Measurements from ENCODE around the gene STAC.

The STAC gene, protein sequence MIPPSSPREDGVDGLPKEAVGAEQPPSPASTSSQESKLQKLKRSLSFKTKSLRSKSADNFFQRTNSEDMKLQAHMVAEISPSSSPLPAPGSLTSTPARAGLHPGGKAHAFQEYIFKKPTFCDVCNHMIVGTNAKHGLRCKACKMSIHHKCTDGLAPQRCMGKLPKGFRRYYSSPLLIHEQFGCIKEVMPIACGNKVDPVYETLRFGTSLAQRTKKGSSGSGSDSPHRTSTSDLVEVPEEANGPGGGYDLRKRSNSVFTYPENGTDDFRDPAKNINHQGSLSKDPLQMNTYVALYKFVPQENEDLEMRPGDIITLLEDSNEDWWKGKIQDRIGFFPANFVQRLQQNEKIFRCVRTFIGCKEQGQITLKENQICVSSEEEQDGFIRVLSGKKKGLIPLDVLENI

DNA sequence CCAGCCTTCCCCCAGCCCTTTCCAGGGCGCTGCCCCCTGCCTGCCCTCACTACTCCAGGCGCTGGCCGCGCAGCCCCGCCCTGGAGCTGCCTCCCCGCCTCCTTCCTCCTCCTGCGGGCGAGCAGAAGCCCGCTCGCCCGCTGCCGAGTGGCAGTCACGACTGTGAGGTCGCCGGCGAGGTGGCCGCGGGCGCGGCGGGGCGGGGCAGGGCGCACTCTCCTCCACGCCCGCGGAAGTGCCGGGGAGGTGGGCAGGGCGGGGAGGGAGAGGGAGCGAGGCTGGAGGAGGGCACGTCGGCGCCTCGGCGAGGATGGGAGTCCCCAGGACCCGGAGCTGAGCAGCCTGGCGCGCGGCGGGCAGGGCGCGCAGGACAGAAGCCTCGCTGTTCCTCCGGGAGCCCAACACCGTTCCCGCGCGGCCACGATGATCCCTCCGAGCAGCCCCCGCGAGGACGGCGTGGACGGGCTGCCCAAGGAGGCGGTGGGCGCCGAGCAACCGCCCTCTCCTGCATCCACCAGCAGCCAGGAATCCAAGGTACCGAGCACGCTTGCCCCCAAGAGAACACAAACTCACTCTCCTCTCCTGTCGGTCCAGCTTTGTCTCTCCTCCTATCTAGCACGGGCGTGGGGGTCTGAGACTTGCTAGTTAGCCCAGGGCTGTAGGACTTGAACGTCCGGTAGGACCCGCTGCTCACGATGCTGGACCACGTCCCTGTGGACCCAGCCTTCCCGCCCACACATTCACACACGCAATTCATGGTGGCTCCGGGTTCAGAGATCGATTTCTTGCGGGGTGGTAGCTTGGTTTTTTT lies at the start of gene STAC:
TSS of gene STAC (plus strand) at position 284 of the 811 bp plus-strand sequence. CDS start at position 424, 140 bp downstream.
- Histone ChIP-seq H4K20me1 (ENCODE audit: control insufficient read depth, insufficient read depth, low read depth, low read length) (no peaks in the 10 kb centered on the region), H3K9me3 (ENCODE audit: control insufficient read depth, insufficient read depth, low read length) (no peaks in the 10 kb centered on the region), H3K4me2 (ENCODE audit: low read length) (no peak within 1 kb of the TSS), H3K4me1 (ENCODE audit: control insufficient read depth, low read length) (no peaks in the 10 kb centered on the region), H3K4me3 (ENCODE audit: low read length) (no peak within 1 kb of the TSS), H3K27me3 (ENCODE audit: control insufficient read depth, low read length) (no peaks in the 10 kb centered on the region), H3K27ac (ENCODE audit: low read depth, low read length) (no peak within 1 kb of the TSS), H3K36me3 (ENCODE audit: control insufficient read depth, low read length) (no peaks in the 10 kb centered on the region), H3K79me2 (ENCODE audit: control insufficient read depth, low read length) (no peaks in the 10 kb centered on the region), H3K9me2 (replicated peaks; ENCODE audit: control insufficient read depth, low read length) (no peaks in the 10 kb centered on the region), H3F3A (ENCODE audit: control insufficient read depth, insufficient read depth) (no peaks in the 10 kb centered on the region)
- no peak for TF ChIP-seq EZH2phosphoT487 (IDR thresholded peaks at IDR 0.05; ENCODE audit: borderline replicate concordance, low read length)
- TF ChIP-seq, protein P1, sequence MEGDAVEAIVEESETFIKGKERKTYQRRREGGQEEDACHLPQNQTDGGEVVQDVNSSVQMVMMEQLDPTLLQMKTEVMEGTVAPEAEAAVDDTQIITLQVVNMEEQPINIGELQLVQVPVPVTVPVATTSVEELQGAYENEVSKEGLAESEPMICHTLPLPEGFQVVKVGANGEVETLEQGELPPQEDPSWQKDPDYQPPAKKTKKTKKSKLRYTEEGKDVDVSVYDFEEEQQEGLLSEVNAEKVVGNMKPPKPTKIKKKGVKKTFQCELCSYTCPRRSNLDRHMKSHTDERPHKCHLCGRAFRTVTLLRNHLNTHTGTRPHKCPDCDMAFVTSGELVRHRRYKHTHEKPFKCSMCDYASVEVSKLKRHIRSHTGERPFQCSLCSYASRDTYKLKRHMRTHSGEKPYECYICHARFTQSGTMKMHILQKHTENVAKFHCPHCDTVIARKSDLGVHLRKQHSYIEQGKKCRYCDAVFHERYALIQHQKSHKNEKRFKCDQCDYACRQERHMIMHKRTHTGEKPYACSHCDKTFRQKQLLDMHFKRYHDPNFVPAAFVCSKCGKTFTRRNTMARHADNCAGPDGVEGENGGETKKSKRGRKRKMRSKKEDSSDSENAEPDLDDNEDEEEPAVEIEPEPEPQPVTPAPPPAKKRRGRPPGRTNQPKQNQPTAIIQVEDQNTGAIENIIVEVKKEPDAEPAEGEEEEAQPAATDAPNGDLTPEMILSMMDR (IDR thresholded peaks at IDR 0.05; ENCODE audit: low read depth, low read length, poor library complexity, severe bottlenecking) = no peak

DNA sequence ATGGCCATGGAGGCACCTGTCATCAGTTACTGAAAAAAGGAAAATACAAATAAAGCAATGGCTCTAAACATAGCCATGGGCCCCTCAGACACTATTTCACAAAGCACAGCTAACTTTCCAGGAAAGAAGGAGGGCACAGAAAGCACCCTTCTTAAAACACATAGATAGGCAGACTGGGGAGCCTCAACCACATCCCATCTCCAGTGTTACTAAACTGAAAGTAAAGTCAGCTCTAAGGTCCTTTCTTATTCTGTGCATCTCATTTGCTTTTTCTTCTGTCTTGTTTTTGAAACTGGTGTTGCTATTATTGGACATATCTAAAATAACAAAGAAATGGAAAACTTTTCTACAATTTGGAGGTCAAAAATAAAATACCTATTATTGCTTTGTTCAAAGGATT lies 48.2 kb upstream of the STAC start:
- no peaks in the 10 kb centered on the region for H3K4me1 ChIP-seq (ENCODE audit: control insufficient read depth, low read length)
- H3K4me2 ChIP-seq (ENCODE audit: low read length) = no peak overlapping the region
- H3K27ac ChIP-seq (ENCODE audit: low read depth, low read length) = no peak overlapping the region
- TF ChIP-seq, protein P1 (IDR thresholded peaks at IDR 0.05; ENCODE audit: low read depth, low read length, poor library complexity, severe bottlenecking) = no peak
- no peak for TF ChIP-seq EZH2phosphoT487 (IDR thresholded peaks at IDR 0.05; ENCODE audit: borderline replicate concordance, low read length)
- H3K79me2 ChIP-seq (ENCODE audit: control insufficient read depth, low read length) = no peaks in the 10 kb centered on the region
- no peaks in the 10 kb centered on the region for H3F3A ChIP-seq (ENCODE audit: control insufficient read depth, insufficient read depth)
- no peak overlapping the region for H3K4me3 ChIP-seq (ENCODE audit: low read length)
- H3K36me3 ChIP-seq (ENCODE audit: control insufficient read depth, low read length) = no peaks in the 10 kb centered on the region
- H3K27me3 ChIP-seq (ENCODE audit: control insufficient read depth, low read length) = no peaks in the 10 kb centered on the region
- no peaks in the 10 kb centered on the region for H3K9me3 ChIP-seq (ENCODE audit: control insufficient read depth, insufficient read depth, low read length)
- H3K9me2 ChIP-seq (replicated peaks; ENCODE audit: control insufficient read depth, low read length) = no peaks in the 10 kb centered on the region
- no peaks in the 10 kb centered on the region for H4K20me1 ChIP-seq (ENCODE audit: control insufficient read depth, insufficient read depth, low read depth, low read length)

GRCh38 chr3:36362216-36362615 lies 18.1 kb upstream of the STAC start:
- Histone ChIP-seq H3K27me3 (ENCODE audit: control insufficient read depth, low read length) (no peaks in the 10 kb centered on the region), H3F3A (ENCODE audit: control insufficient read depth, insufficient read depth) (no peaks in the 10 kb centered on the region), H3K79me2 (ENCODE audit: control insufficient read depth, low read length) (no peaks in the 10 kb centered on the region), H3K4me2 (ENCODE audit: low read length) (no peak overlapping the region), H3K9me2 (replicated peaks; ENCODE audit: control insufficient read depth, low read length) (no peaks in the 10 kb centered on the region), H4K20me1 (ENCODE audit: control insufficient read depth, insufficient read depth, low read depth, low read length) (no peaks in the 10 kb centered on the region), H3K36me3 (ENCODE audit: control insufficient read depth, low read length) (no peaks in the 10 kb centered on the region), H3K9me3 (ENCODE audit: control insufficient read depth, insufficient read depth, low read length) (no peaks in the 10 kb centered on the region), H3K27ac (ENCODE audit: low read depth, low read length) (no peak overlapping the region), H3K4me1 (ENCODE audit: control insufficient read depth, low read length) (no peaks in the 10 kb centered on the region), H3K4me3 (ENCODE audit: low read length) (no peak overlapping the region)
- TF ChIP-seq, protein P1 (IDR thresholded peaks at IDR 0.05; ENCODE audit: low read depth, low read length, poor library complexity, severe bottlenecking) = no peak
- no peak for TF ChIP-seq EZH2phosphoT487 (IDR thresholded peaks at IDR 0.05; ENCODE audit: borderline replicate concordance, low read length)

All from DOHH2 (cell line).